22Rv1 (cell line): ENCODE measurements around the gene RGS7.
"Not testable (repeated sequence)": the region's sequence is repeated elsewhere in the genome, so short reads cannot be mapped to it uniquely, and the experiment has no call there.

ENCODE experiments used
- H3K27ac ChIP-seq: fragments of 450-650 bp; 2 replicates; pipeline ENCODE4 v1.5.1; 2017
- CTCF ChIP-seq: fragments of 450-650 bp; IDR thresholded peaks from 2 replicates; pipeline ENCODE4 v1.5.1; 2017; ENCODE audit warnings: mild to moderate bottlenecking
- ZFX ChIP-seq: fragments of 450-650 bp; IDR thresholded peaks from 2 replicates; pipeline ENCODE4 v1.6.1; 2017; ENCODE audit warnings: antibody characterized with exemption, borderline replicate concordance

The RGS7 gene

DNA sequence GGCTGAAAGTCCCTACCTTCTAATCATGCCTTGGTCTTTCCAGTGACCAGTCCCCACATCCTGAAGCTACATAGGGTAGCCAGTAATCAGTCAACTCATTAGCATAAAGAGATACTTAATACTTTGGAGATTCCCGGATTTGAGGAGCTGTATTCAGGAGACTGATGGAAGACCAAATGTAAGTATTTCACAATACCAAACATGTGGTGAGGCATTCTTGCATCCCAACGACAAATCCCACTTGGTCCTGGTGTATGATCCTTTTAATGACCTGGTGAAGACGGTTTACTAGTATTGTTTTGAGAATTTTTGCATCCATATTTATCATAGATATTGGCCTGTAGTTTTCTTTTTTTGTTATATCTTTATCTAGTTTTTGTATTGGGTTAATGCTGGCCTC is 40.6 kb downstream of the RGS7 start:
- no peak overlapping the region for H3K27ac ChIP-seq
- TF ChIP-seq CTCF = no peak
- TF ChIP-seq ZFX = no peak

GRCh38 chr1:241311056-241311746 is 45.8 kb downstream of the RGS7 start:
- TF ChIP-seq ZFX (no peak), CTCF (no peak)
- H3K27ac ChIP-seq = no peak overlapping the region

GRCh38 chr1:241310451-241310850 is 46.6 kb downstream of the RGS7 start:
- no peak overlapping the region for H3K27ac ChIP-seq
- TF ChIP-seq ZFX = no peak
- TF ChIP-seq CTCF = no peak

DNA sequence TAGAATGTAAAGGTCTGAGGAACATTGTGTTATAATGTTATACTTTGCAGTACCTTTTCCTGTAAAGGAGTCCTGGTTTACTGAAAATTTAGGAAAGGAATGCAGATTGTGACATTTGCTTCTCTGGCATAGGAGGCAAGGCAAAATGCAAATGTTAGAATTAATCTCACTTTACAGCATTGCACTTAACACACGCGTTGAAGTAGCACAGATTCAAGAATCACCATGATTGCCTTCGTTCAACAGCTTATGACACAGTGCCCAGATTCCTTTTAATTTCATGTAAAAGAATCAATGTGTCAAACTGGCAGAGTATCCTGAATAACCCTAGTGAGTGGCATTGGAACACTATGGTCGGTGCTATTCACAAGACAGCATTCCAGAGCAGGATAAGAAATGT is 47.4 kb downstream of the RGS7 start:
- TF ChIP-seq CTCF = no peak
- TF ChIP-seq ZFX = no peak
- H3K27ac ChIP-seq = no peak overlapping the region

GRCh38 chr1:241308471-241308870 is 48.5 kb downstream of the RGS7 start:
- no peak overlapping the region for H3K27ac ChIP-seq

GRCh38 chr1:241308011-241308410 is 49.0 kb downstream of the RGS7 start:
- H3K27ac ChIP-seq = no peak overlapping the region
- TF ChIP-seq ZFX = no peak
- TF ChIP-seq CTCF = no peak

More at GRCh38 chr1:241308471-241308870, 48.5 kb downstream of the RGS7 start:
- TF ChIP-seq CTCF (no peak), ZFX (no peak)

DNA sequence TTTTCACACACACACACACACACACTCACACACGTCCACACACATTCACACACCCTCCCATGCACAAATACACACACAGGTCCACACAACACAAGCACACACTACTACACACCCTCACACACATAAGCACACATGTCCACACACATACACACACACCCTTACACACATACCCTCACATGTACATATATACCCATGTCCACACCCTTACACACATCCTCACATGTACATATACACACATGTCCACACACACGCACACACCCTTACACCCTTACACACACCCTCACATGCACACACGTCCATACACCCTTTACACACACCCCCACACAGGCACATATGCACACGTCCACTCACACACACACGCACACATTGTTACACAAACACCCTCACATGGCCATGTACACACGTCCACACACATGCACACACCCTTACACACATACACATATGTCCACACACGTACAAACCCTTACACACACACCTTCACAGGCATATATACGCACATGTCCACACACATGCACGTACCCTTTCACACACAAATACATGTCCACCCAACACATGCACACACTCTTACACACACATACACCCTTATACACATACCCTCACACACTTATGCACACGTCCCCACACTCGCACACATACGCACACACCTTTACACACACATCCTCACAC is 50.7 kb downstream of the RGS7 start:
- TF ChIP-seq CTCF = no peak
- no peak for TF ChIP-seq ZFX
- no peak overlapping the region for H3K27ac ChIP-seq

DNA sequence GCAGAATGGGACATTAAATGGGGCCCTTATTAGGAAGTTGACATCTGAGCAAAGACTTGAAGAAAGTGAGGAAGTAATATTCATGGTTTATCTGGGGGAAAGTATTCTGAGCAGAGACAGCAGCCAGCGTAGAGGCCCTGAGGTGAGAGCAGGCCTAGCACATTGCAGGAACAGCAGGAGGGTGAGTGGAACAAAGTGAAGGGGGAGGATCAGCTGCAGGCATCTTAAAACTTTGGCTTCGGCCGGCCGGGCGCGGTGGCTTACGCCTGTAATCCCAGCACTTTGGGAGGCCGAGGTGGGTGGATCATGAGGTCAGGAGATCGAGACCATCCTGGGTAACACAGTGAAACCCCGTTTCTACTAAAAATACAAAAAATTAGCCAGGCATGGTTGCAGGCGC is 55.0 kb downstream of the RGS7 start:
- not testable (repeated sequence) for H3K27ac ChIP-seq
